Limb (tissue), 2 donors: ENCODE data around the gene FLRT1.
A peak's percentile ranks its signal among the peaks of the same experiment; 100 is the strongest.
"Not testable (repeated sequence)": the region's sequence is repeated elsewhere in the genome, so short reads cannot be mapped to it uniquely, and the experiment has no call there.

Experiments used
- DNase-seq, 2 donors: peaks; one replicate each; pipeline ENCODE4 v3.0.0-alpha.2; 2016; ENCODE audit errors: extremely low spot score in 2 of 2

Gene FLRT1

DNA sequence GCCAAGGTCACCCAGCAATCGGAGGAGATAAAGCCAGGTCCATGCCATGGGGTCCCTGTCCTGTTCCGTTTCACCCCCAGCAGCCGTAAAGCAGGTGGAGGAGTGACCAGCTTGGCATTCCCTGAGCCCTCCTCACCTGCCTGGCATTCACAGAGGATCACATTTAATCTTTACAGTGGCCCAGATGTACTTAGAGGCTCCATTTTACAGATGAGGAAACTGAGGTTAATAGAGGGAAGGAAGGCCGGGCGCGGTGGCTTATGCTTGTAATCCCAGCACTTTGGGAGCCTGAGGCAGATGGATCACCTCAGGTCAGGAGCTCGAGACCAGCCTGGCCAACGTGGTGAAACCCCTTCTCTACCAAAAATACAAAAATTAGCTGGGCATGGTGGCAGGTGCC lies 11.6 kb downstream of the FLRT1 start:
- not testable (repeated sequence) for DNase-seq

DNA sequence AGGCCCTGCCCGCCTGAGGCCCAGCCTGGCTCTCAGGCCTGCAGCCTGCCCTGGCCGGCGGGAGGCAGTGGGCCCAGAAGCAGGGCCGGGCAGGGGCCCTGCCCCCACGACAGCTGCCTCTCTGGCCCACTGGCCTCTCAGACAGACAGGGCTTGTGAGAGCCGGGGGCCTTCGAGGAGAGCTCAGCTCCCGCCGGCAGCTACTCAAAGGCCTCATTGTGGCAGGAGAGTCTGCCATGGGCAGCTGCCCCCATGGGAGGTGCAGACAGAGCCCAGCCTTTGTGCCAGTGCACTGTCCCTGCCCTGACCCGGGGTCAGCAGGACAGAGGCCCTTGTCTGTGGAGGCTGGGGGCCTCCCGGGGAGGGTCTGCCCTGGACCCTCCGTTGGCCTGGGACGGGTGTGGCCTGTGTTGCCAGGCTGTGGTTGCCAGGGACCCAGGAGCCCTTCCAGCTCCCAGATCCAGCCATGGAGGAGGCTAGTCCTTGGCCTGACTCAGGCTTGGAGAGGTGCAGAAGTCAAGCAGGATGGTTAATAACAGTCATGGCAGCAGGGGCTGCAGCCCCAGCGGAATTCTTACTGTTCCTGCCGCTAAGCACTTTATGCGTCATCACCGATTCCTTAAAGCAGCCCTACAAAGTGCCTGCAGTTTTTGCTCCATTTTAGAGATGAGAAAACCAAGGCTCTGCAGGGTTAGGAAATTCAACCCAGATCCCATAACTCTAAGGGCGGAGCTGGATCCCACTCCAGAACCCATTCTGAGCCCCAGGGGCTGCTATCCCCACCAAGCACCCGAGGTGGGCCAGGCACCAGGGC lies 12.5 kb downstream of the FLRT1 start:
- DNase-seq = peak; percentile 35 to 70

DNA sequence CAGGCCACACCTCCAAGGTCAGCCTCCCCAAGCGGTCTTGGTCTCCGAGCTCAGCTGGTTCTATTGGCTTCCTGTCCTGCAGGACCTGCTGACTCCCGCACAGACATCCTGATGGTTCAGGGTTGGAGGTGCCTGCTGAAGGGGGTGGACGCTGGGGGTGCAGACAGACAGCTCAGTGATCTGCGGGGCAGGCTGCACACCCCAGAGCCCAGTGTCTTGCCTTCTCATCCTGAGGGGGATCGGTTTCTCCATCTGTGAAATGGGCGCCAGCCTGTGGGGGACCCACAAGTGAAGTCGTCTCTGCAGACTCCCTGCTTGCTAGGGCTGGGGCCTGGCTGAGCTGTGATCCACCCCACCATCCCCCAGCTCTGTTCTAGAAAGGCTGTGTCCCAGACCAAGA lies 13.8 kb downstream of the FLRT1 start:
- no peak for DNase-seq

DNA sequence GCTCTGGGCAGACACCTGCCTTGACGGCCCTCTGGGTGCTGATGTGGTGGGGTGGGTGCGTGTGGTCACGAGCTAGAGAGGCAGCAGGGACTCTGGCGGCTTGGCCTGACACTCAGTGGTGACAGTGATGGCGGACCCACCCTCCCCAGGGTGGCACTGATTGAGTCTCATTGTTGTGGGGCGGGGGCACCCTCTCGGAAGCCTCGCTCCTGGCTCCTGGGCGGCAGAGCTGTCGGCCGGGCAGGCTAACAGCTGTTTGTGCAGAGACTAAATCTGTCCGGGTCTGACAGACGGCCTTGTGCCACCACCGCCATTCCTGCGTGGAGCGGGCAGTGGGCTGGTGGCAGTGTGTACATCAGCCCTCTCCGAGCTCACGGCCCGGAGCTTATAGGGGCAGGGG lies 15.6 kb downstream of the FLRT1 start:
- no peak for DNase-seq

DNA sequence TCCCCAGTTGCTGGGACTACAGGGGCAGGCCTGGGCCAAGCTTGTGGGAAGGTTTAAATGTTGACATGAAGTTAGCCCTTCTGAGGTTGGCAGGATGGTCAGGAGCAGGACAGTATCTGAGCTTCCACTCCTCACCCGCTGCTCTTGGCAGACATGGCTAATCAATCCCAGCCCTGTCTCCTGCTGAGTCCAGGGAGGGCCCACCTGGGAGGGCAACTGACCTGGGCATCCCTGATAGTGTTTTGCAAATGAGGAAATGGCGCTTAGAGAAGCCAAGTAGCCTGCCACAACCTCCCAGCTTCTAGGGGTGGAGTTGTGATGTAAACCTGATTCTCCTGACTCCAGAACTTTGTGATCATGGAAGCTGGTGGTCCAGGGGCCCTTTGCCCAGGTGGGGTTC lies 16.7 kb downstream of the FLRT1 start:
- no peak for DNase-seq

DNA sequence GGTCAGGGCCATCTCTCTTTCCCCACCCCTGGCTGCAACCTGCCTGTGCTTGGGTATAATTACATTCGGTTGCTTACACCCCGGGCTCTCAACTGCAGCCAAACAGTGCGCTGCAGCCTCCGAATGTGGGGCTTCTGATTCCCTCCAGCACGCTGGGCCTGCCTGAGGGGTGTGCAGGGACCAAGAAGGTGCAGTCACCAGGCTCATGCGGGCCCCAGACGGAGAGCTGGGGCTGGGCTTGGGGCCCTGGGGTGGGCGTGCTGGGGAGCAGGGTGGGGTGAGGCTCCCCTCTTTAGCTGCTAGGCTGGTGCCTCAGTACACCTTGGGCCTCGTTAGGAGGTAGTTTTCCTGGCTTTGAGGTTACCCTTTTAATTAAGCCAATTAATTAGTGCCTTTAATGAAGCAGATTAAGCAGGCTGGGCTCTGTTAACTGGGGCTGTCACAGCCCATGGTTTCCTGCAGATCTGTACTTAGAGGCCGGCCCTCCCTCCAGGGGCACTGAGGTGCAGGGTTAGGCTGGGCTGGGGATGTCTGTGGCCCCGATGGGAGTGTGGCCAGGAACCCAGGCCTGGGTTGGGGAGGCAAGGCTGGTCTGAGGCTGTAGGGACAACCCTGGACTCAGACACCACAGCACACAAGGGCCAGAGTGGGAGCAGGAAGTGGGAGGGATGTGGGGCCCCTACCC lies 17.3 kb downstream of the FLRT1 start:
- DNase-seq = no peak

DNA sequence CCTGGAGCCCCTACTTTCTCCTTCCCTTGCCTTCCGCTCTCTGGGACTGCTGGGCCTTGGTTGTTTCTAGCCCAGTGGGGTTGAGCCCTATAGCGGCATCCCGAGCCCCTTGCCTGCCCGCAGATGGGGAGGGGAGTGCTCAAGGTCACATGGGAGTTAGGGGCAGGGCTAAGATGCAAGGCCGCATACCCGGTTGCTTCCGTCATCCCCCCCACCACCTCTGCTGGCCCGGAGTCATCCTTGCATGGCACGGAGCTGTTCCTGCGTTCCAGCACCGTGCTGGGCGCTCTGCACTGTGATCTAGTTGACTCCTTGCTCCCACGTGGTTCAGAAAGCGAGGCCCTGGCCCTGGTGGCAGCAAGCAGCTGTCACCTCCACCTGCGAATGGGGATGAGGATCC lies 18.0 kb downstream of the FLRT1 start:
- DNase-seq = no peak

DNA sequence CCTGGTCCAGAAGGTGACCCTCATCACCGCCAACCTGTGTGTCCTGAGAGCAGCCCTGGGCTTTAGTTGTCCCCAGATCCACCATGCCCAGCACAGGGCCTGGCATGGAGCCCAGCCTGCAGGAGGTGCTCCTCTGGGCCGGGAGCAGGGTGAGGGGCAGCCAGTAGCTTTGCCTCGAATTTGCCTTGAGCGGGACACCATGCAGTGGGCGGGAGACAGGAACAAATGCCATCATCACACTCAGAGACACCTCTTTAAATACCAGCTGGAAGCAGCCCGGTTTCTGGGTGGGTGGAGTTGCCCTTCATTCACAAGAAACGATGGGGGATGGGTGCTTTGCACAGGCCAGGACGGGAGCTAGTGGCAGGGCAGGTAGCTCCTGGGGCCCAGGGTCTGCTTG lies 19.3 kb downstream of the FLRT1 start:
- no peak for DNase-seq

DNA sequence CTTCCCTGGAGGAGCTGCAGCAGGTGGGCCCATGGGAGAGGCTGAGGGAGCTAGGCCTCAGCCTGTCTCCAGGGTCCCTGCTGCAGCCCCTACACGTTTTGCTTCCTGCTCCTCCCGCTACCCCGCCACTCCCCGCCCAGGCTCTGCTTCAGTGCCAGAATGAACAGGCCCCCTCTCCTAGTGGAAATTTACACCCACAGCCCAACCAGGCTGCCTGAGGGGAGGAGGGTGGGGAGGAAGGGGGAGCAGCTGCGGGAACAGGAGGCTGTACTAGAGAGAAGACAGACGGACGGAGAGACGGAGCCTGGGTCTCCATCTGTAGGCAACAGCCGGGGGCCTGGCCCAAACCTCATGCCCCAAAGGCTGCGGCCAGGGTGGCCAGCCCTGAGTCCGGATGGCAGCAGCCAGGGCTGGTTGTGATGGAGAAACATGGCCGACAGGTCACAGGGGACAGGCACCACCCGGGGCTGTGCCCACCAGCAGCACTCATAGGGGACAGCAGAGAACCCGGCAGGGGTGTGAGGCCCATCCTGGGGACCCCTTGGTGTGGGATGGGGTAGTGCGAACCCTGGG lies 20.6 kb downstream of the FLRT1 start:
- peak; percentile 60 to 76 for DNase-seq

DNA sequence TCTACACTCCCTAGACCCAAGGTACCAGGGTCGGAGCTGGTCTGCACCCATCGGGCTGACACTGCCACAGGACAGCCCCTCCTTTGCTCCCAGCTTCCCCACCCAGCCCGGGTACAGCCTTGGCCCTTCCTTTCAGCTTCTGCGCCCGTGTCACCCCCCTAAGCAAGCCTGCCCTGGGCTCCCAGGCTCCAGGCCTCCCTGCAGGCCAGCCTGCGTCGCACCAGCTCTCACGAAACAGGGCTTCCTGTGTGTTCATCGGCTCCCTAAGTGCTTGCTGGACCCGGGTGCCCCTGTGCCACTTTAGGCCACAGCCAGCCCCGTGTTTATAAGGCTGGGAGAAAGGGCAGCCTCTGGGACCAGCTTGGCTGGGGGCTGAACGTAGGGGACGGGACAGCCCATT lies 21.1 kb downstream of the FLRT1 start:
- DNase-seq = no peak

DNA sequence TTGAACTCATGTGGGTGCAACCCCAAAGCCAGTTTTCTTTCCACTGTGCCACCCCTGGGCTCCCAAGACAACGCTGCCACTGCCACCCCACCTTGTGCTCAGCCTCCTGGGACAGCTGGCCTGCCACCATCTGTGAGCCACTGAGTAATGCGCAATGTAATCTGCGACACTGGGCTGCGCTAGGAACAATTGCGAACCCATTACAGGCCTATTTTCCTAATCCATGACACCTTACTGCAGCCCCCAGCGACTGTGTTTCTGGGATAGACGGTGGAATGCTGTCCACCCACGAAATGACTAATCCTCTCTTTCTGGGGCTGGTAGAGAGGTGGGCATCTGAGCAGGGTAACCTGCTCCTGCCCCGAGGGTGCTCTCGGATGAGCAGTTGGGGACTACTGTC lies 22.2 kb downstream of the FLRT1 start:
- DNase-seq = no peak

DNA sequence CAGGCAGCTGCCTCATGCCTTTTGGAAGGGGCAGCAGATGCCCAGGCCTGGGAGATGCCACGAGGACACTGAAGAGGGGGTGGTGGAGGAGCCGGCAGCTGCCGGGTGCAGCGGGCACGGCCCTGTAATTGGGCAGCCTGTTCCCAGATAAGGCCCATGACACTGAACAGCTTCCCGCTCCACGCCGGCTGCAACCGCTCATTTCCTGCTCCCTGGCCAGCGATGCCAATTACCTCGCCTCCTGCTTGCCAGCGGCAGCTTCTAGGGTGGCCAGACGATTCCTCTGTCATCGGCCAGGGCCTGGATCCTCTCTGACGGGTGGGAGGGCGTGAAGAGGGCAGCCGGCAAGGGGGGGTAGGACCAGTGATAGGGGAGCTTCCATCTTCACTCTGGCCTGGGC lies 22.8 kb downstream of the FLRT1 start:
- DNase-seq = no peak

DNA sequence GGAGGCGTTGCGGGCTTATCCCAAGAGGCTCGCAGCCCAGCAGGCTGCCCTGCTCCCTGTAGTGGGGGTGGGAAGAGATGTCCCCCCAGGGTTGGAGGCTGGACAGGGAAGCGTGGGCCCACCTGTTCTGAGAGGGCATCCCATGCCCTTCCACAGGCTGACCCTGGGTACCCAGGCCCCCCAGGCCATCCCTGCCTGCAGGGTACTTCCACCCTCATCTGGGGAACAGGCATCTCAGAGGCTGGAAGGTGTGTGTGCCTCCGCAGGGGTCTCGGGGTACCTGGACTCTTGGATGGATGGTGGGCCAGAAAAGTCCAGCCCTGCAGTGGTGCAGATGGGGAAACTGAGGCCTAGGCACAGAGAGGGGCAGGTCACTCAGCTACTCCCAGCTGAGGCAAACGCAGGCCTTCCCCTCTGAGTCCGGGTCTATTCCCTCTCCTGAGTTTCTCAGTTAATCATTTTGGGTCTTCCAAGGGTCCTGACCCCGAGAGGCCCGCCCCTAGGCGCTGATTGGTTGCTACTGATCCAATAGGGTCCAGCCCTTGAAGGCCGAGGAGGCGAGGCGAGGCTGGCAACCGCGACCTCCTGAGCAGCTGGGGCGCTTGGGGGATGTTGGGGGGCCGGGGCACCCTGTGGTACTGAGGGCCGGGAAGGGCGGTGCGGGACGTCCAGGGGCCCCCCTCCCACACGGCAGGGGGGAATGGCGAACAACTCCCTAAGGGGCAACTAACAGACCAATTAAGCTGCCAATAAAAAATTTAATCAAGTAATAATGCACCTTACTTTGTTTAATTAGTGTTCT lies 23.8 kb downstream of the FLRT1 start:
- no peak for DNase-seq

DNA sequence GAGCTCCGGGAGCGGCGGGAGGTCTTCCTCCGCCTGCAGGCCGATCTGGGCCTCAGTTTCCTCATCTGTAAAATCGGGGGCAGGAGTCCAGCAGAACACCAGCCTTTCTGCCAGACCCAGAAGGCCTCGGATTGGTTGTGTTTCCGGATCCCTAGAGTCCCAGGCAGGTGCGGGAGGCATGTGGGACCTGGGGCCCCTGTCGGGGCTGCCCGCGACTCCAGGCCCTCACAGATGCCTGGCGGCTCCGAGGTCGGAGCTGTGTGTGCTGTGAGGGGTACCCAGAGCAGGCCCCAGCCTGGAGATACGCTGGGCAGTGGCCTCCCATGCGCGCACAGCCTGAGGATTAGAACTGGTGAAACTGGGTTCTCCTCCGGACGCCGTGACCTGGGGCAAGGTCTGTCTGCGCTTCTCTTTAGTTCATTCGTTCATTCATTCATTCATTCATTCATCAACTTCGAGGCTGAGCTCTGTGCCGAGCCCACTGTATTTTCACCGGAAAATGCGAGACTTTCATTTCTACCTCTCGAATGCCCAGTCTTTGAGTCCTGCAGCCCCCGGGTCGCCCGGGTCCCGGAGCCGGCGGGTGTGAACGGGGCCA lies 24.6 kb downstream of the FLRT1 start:
- DNase-seq = no peak

DNA sequence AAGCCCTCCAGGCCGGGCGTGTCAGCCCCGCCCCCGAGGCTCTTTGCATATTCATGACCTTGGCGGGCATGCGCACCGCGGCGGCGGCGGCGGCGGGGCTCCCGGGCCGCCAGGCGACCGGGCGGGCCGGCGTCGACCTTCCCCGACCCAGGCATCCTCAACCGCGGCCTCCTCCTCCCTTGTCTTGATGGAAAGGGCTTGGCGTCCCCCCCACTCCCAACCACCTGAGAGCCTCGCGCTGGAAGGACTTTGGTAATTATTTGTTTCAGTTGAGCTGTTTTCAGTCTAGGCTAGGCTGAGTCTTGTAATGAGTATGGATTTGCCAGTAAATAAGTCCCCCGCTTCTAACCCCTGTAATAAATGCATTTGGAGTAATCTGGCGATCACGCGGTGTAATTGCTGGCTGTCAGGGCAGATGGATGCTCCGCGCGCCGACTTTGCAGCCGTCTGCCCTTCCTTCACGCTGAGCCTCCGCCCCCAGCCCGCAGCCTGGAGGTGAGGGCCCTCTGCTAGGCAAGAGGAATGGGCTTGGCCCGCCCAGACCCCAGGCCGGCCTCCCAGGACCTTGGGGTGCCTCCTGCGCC lies 25.2 kb downstream of the FLRT1 start:
- peak in 1 of 2 donors; percentile 70 for DNase-seq

DNA sequence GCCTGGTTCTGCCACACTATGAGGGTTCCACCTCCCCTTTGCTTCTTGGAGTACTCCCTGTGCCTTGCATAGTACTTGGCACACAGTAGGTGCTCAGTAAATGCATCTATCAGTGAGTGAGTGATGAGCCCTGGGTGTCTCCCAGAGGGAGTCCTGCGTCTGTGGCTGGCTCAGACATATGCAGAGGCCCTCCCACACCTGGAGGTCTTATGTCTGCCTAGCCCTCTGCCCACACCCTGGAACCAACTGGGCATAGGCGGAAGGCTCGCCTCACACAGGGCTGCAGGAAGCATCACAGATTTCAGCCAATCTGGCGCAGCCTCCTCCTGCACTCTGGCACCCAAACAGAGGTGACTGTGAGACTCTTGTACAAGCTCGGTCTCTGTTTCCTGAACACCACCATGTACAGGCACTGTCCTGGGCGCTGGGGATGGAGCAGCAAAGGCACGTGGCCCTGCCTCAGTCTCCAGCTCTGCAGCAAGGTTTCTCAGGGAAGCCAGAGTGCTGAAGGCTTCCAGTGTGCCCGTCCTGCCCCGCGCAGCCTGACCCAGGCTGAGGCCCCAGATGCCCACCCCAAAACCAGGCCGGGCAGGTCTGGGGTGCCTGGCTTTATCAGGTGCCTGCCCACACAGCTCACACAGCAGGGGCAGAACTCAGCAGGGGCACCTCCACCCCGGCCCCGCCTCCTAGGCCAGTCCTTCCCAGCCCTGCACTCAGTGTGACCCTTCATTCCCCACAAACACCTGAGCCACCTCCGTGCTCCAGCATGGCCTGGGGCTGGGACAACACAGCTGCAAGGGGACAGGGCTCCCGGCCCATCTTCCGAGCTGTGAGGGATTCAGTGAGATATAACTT lies 26.7 kb downstream of the FLRT1 start:
- no peak for DNase-seq

DNA sequence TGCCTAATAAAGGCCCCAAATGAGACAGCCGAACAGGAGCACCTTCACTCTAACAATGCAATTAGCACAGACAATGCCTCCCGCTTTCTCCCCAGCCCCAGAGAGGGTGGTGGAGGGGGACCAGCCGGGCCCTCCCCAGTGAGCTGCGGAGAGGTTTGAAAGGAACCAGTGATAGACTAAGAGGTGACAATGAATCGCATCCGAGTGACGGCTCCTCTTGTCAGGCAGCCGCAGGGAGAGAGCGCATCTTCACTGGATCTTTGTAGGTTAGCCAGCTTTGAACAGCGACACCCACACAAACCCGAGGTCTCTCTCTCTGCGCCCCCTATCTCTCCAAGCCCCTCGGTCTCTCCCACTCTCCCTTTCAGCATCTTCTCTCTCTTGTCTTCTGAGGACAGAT lies 28.0 kb downstream of the FLRT1 start:
- no peak for DNase-seq

DNA sequence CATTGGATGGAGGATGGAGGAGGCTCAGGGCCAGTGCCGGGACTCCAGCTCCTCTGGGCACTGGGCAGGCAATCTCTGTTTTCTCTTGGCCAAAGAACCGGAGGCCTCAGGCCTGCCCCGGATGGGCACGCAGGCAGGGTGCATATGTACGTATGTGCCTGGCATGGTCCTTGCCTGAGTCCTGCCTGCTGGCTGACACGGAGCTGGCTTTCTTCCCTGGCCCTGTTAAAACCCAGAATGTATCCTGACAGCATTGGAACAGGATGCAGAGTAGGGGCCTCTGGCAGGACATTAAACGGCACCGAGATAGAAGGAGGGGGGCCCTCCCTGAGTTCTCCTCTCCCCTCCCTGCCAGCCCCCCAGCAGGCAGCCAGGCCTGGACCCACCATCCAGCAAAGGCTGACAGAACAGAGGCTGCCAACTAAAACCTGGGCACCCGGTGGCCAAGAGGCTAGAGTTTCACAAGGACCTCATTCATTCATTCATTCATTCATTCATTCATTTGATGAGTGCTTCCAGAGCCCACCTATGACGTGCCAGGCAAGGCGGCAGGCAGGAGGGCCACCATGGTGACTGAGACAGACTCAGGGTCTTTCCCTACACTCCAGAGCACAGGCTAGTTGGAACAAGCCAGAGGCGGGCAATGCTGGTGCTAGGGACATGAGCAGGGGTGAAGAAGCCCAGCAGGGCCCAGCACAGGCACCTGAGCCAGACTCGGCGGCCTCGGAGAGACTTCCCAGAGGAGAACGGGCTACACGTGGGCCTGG lies 28.8 kb downstream of the FLRT1 start:
- DNase-seq = no peak

DNA sequence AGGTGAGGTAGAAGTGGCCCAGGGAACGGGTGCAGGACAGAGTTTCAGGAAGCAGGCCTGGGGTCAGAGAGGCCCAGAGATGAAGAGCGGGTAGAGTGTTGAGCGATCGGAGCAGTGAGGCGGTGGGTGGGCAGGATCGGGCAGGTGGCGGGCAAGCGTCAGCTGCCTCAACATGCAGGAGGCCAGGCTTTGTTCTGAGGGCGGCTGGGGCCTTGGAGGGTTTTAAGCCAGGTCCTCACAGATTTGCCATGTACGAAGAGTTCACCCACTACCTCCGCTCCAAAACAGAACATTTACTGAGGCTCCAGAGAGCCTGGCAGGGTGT lies 29.4 kb downstream of the FLRT1 start:
- no peak for DNase-seq

DNA sequence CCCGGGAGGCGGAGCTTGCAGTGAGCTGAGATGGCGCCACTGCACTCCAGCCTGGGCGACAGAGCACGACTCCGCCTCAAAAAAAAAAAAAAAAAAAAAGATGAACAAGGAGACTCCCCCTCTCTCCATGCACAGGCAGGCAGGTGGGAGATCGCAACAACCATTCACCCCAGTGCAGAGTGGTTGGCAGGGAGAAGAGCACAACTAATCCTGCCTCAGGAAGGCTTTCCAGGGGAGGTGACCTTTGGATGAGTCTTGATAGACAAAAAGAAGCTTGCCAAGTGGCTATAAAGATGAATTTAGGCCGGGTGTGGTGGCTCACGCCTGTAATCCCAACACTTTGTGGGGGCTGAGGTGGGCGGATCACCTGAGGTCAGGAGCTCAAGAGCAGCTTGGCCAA lies 30.0 kb downstream of the FLRT1 start:
- DNase-seq = no peak
